Measurements from ENCODE around the gene ERBIN.

DNA sequence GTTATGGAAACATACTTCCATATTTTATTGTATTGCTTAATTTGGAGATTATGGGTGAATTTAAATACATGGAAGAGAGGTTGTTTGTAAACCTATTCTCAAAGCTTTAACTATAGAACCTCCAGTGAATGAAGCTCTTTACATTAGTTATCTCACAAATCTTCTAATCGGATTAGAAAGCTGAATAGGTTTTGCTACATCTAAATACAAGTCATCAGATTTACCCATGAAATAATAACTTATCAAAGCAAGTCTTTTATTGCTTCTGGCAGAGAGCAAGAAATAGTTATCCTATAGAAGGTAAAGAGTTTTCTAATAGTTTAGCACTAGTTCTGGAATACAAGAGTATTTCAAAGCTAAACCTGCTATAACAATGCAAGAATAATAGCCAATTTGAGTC lies 113.3 kb downstream of the ERBIN start:
- no peak for TF ChIP-seq POLR2A (IDR thresholded peaks at IDR 0.05)
- TF ChIP-seq, protein P1, sequence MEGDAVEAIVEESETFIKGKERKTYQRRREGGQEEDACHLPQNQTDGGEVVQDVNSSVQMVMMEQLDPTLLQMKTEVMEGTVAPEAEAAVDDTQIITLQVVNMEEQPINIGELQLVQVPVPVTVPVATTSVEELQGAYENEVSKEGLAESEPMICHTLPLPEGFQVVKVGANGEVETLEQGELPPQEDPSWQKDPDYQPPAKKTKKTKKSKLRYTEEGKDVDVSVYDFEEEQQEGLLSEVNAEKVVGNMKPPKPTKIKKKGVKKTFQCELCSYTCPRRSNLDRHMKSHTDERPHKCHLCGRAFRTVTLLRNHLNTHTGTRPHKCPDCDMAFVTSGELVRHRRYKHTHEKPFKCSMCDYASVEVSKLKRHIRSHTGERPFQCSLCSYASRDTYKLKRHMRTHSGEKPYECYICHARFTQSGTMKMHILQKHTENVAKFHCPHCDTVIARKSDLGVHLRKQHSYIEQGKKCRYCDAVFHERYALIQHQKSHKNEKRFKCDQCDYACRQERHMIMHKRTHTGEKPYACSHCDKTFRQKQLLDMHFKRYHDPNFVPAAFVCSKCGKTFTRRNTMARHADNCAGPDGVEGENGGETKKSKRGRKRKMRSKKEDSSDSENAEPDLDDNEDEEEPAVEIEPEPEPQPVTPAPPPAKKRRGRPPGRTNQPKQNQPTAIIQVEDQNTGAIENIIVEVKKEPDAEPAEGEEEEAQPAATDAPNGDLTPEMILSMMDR (IDR thresholded peaks at IDR 0.05) = no peak

All from Peyer's patch (tissue), 4 donors.